Smooth muscle cell (in vitro differentiated cells): ENCODE measurements around the gene PFKFB2. TPM values are rescaled to one million over a fixed set of nuclear protein-coding genes. Genes with fewer than 3 reads are reported as not detected.

ENCODE experiments used
- DNase-seq: peaks from one replicate; lab custom pipeline; 2025; ENCODE audit not compliant: unreplicated experiment; lab: John Stamatoyannopoulos, UW
- H2AFZ ChIP-seq: fragments of 200-600 bp; sonication (generic); 2 replicates; pipeline ENCODE4 v1.6.0; 2016; ENCODE audit warnings: antibody characterized with exemption, low read depth, mild to moderate bottlenecking
- H3F3A ChIP-seq: fragments of 200-600 bp; sonication (generic); 2 replicates; pipeline ENCODE4 v1.6.0; 2017; ENCODE audit warnings: antibody characterized with exemption, low read depth
- H3K27ac ChIP-seq: fragments of 200-600 bp; sonication (generic); 2 replicates; pipeline ENCODE4 v1.5.1; 2016; ENCODE audit warnings: low read depth, mild to moderate bottlenecking
- H3K27me3 ChIP-seq: fragments of 200-600 bp; sonication (generic); 2 replicates; pipeline ENCODE4 v1.6.1; 2016; ENCODE audit warnings: low read depth, mild to moderate bottlenecking
- H3K36me3 ChIP-seq: fragments of 200-600 bp; sonication (generic); 2 replicates; pipeline ENCODE4 v1.5.1; 2016; ENCODE audit warnings: low read depth
- H3K4me1 ChIP-seq: fragments of 200-600 bp; sonication (generic); 2 replicates; pipeline ENCODE4 v1.5.1; 2016; ENCODE audit warnings: low read depth
- H3K4me2 ChIP-seq: fragments of 200-600 bp; sonication (generic); 2 replicates; pipeline ENCODE4 v1.6.0; 2016; ENCODE audit warnings: mild to moderate bottlenecking
- H3K4me3 ChIP-seq: fragments of 200-600 bp; sonication (generic); 2 replicates; pipeline ENCODE4 v1.5.1; 2016; ENCODE audit warnings: mild to moderate bottlenecking
- H3K79me2 ChIP-seq: fragments of 200-600 bp; sonication (generic); 2 replicates; pipeline ENCODE4 v1.6.0; 2016; ENCODE audit warnings: low read depth, mild to moderate bottlenecking
- H3K9ac ChIP-seq: fragments of 200-600 bp; sonication (generic); 2 replicates; pipeline ENCODE4 v1.6.0; 2016; ENCODE audit warnings: low read depth
- H3K9me3 ChIP-seq: fragments of 200-600 bp; sonication (generic); replicated peaks from 2 replicates; pipeline ENCODE4 v1.5.1; 2016; ENCODE audit warnings: low read depth
- H4K20me1 ChIP-seq: fragments of 200-600 bp; sonication (generic); 2 replicates; pipeline ENCODE4 v1.6.0; 2016; ENCODE audit warnings: low read depth
- WGBS: methylation state at CpG from one replicate; pipeline ENCODE4 v1.1.7; 2016; ENCODE audit warnings: low lambda C conversion rate; 5-methylcytosine and 5-hydroxymethylcytosine counted together
- polyA plus RNA-seq: library from polyadenylated mRNA; unstranded; fragments of >200 nt; fragmentation: Nextera tagmentation; extraction: Ambion mirVana; gene quantifications from 2 replicates; pipeline ENCODE4 v1.2.1, GENCODE V29; 2016
- total RNA-seq: library from RNA; depleted of rRNA; stranded (reverse); fragments of >200 nt; gene quantifications from 2 replicates; pipeline ENCODE4 v1.2.3, GENCODE V29; 2014
- TF ChIP-seq, protein P1 (sequence below): fragments of 200-600 bp; sonication (generic); IDR thresholded peaks from 2 replicates; pipeline ENCODE4 v1.5.1; 2017; ENCODE audit warnings: borderline replicate concordance, mild to moderate bottlenecking, antibody characterized with exemption; ENCODE audit not compliant: insufficient read depth, poor library complexity, severe bottlenecking

The PFKFB2 gene
- total and polyA plus RNA-seq, 2 experiments from 2014 or later: 5.0 to 9.8 TPM

- Histone ChIP-seq H3F3A (no peaks in the 10 kb centered on the region), H4K20me1 (no peaks in the 10 kb centered on the region), H3K27ac (no peak within 1 kb of the TSS), H3K79me2 (no peaks in the 10 kb centered on the region), H3K9me3 (no peaks in the 10 kb centered on the region), H2AFZ (no peak within 1 kb of the TSS), H3K4me2 (no peak within 1 kb of the TSS), H3K36me3 (no peaks in the 10 kb centered on the region), H3K27me3 (no peaks in the 10 kb centered on the region), H3K9ac (no peak within 1 kb of the TSS), H3K4me1 (no peaks in the 10 kb centered on the region), H3K4me3 (no peak within 1 kb of the TSS)
- no peak for DNase-seq
- TF ChIP-seq, protein P1, sequence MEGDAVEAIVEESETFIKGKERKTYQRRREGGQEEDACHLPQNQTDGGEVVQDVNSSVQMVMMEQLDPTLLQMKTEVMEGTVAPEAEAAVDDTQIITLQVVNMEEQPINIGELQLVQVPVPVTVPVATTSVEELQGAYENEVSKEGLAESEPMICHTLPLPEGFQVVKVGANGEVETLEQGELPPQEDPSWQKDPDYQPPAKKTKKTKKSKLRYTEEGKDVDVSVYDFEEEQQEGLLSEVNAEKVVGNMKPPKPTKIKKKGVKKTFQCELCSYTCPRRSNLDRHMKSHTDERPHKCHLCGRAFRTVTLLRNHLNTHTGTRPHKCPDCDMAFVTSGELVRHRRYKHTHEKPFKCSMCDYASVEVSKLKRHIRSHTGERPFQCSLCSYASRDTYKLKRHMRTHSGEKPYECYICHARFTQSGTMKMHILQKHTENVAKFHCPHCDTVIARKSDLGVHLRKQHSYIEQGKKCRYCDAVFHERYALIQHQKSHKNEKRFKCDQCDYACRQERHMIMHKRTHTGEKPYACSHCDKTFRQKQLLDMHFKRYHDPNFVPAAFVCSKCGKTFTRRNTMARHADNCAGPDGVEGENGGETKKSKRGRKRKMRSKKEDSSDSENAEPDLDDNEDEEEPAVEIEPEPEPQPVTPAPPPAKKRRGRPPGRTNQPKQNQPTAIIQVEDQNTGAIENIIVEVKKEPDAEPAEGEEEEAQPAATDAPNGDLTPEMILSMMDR: no peak
- 96% methylated on average over 7 of the region's 7 CpGs for WGBS
Measured at GRCh38 chr1:207103892-207104373, 50.9 kb downstream of the PFKFB2 start, which contains the start of gene C4BPA. Gene C4BPA (plus strand): TSS chr1:207104233. CDS start chr1:207113026, 8,793 bp downstream.

GRCh38 chr1:207109004-207109403 lies 55.9 kb downstream of the PFKFB2 start:
- H3K27me3 ChIP-seq: no peaks in the 10 kb centered on the region
- H3K36me3 ChIP-seq: no peaks in the 10 kb centered on the region
- WGBS: 81% methylated on average over 3 of the region's 3 CpGs
- TF ChIP-seq, protein P1: no peak
- H3K27ac ChIP-seq: no peak overlapping the region
- H3K4me1 ChIP-seq: no peaks in the 10 kb centered on the region
- H3K9me3 ChIP-seq: no peaks in the 10 kb centered on the region
- no peaks in the 10 kb centered on the region for H3F3A ChIP-seq
- no peak overlapping the region for H3K4me2 ChIP-seq
- no peaks in the 10 kb centered on the region for H3K79me2 ChIP-seq
- H2AFZ ChIP-seq: no peak overlapping the region
- no peaks in the 10 kb centered on the region for H4K20me1 ChIP-seq
- no peak overlapping the region for H3K4me3 ChIP-seq
- no peak for DNase-seq
- no peak overlapping the region for H3K9ac ChIP-seq

GRCh38 chr1:207112616-207113296 lies 59.7 kb downstream of the PFKFB2 start:
- 82% methylated on average over 2 of the region's 2 CpGs for WGBS
- Histone ChIP-seq H3F3A (no peaks in the 10 kb centered on the region), H3K4me2 (no peak overlapping the region), H2AFZ (no peak overlapping the region), H3K9me3 (no peaks in the 10 kb centered on the region), H3K27ac (no peak overlapping the region), H3K4me1 (no peaks in the 10 kb centered on the region), H3K79me2 (no peaks in the 10 kb centered on the region), H3K27me3 (no peaks in the 10 kb centered on the region), H3K9ac (no peak overlapping the region), H3K36me3 (no peaks in the 10 kb centered on the region), H4K20me1 (no peaks in the 10 kb centered on the region), H3K4me3 (no peak overlapping the region)
- TF ChIP-seq, protein P1: no peak
- DNase-seq: no peak

GRCh38 chr1:207115269-207115668 lies 62.2 kb downstream of the PFKFB2 start:
- no peaks in the 10 kb centered on the region for H3K36me3 ChIP-seq
- no peaks in the 10 kb centered on the region for H3K4me1 ChIP-seq
- no peak overlapping the region for H3K27ac ChIP-seq
- H3F3A ChIP-seq: no peaks in the 10 kb centered on the region
- no peak for DNase-seq
- no peak overlapping the region for H3K4me2 ChIP-seq
- no peak overlapping the region for H2AFZ ChIP-seq
- H3K79me2 ChIP-seq: no peaks in the 10 kb centered on the region
- H3K4me3 ChIP-seq: no peak overlapping the region
- WGBS: 81% methylated on average over 5 of the region's 5 CpGs
- TF ChIP-seq, protein P1: no peak
- H3K9me3 ChIP-seq: no peaks in the 10 kb centered on the region
- no peaks in the 10 kb centered on the region for H4K20me1 ChIP-seq
- H3K9ac ChIP-seq: no peak overlapping the region
- H3K27me3 ChIP-seq: no peaks in the 10 kb centered on the region
